Coronary artery (tissue), 2 donors: ENCODE results near the gene GSTM3.
A peak's percentile ranks its signal among the peaks of the same experiment; 100 is the strongest.
"Not testable (repeated sequence)": the region's sequence is repeated elsewhere in the genome, so short reads cannot be mapped to it uniquely, and the experiment has no call there.

ENCODE experiments used
- DNase-seq: peaks from one replicate; pipeline ENCODE4 v3.0.0-alpha.2; 2017; ENCODE audit warnings: low spot score
- H3K27ac ChIP-seq, 2 donors: fragments of 200-600 bp; sonication (generic); one replicate each; pipeline ENCODE4 v1.5.1; 2016 to 2019
- H3K4me3 ChIP-seq: fragments of 200-600 bp; sonication (generic); 2 replicates; pipeline ENCODE4 v1.5.1; 2016; ENCODE audit warnings: mild to moderate bottlenecking, moderate library complexity
- TF ChIP-seq, protein P1 (sequence below): fragments of 200-600 bp; sonication (generic); IDR thresholded peaks from one replicate; pipeline ENCODE4 v1.5.1; 2019; ENCODE audit warnings: antibody characterized with exemption

Gene GSTM3

GRCh38 chr1:109768820-109769219 lies 28.0 kb upstream of the GSTM3 start:
- Histone ChIP-seq H3K4me3 (no peak overlapping the region), H3K27ac (no peak overlapping the region)
- TF ChIP-seq, protein P1, sequence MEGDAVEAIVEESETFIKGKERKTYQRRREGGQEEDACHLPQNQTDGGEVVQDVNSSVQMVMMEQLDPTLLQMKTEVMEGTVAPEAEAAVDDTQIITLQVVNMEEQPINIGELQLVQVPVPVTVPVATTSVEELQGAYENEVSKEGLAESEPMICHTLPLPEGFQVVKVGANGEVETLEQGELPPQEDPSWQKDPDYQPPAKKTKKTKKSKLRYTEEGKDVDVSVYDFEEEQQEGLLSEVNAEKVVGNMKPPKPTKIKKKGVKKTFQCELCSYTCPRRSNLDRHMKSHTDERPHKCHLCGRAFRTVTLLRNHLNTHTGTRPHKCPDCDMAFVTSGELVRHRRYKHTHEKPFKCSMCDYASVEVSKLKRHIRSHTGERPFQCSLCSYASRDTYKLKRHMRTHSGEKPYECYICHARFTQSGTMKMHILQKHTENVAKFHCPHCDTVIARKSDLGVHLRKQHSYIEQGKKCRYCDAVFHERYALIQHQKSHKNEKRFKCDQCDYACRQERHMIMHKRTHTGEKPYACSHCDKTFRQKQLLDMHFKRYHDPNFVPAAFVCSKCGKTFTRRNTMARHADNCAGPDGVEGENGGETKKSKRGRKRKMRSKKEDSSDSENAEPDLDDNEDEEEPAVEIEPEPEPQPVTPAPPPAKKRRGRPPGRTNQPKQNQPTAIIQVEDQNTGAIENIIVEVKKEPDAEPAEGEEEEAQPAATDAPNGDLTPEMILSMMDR = no peak
- DNase-seq = no peak

- H3K4me3 ChIP-seq = no peak overlapping the region
- H3K27ac ChIP-seq = no peak overlapping the region
- TF ChIP-seq, protein P1 = no peak
- DNase-seq = no peak
Observed at GRCh38 chr1:109768335-109768650, 27.5 kb upstream of the GSTM3 start.

DNA sequence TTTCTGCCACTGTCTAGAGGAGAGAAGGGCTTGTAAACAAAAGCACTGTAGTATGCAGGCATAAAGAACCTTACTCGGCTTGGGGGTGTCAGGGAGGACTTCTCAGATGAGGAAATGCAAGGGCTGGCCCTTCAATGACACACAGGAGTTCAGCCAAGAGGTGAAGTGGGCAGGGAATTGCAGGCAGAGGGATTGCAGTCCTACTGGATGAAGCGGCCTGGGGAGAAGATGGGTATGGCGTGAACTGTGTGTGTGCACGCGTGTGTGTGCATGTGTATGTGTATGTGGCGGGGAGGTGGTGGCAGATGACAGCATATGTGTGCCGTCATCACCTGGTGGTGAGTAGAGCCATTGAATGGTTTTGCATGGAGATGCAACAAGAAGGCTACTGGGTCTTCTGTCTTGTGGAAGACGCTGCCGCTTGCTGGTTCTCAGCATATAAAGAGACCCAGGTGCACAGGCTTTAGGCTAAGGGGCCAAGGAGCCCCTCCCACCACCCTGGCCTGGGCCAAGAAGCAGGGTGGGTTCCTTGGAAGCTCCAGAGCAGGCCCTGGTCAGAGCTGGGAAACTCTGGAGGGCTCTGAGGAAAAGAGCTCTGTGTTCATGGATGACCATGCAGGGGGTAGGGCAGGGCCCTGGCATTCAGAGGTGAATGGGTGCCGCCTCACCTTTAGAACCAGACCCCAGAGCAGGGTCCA lies 26.9 kb upstream of the GSTM3 start:
- TF ChIP-seq, protein P1 = no peak
- no peak for DNase-seq
- no peak overlapping the region for H3K4me3 ChIP-seq
- peak overlapping the region in 1 of 2 donors; percentile 70 for H3K27ac ChIP-seq

- H3K27ac ChIP-seq = peak overlapping the region; percentile 16 to 70
- DNase-seq = peak; percentile 45
- H3K4me3 ChIP-seq = not testable (repeated sequence)
Observed at GRCh38 chr1:109766991-109767636, 26.3 kb upstream of the GSTM3 start.

DNA sequence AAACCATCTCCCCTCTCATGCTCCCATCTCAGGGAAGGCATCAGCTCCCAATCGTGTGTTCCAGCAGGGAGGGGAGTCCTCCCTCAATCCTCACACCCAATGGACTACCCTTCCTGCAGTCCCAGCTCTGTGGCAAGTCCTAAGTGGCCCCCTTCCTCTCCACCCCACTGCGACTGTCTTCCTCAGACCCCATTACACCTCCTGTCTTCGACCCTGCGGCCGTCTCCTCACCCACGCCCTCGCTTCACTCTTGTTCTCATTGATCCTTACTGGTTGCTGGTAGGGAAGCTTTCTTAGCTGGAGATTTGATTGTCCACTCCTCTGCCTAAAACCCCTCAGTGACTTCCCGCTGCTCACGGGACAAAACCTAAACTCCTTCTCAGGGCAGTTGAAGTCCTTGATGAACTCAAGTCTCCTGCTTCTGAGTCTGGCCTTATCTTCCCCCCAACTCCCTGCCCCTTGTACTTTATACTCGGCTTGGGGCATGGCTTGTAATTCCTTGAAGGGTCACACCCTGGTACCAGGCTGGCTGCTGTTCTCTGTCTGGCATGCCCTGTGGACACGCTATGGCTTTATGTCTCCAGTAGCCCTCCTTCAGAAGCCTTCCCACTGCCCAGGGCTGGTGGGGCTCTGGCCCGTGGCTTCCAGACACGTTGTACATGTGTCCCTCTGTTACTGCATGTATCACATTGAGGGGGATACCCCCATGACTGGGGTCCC lies 25.2 kb upstream of the GSTM3 start:
- no peak overlapping the region for H3K27ac ChIP-seq

GRCh38 chr1:109765483-109765815 lies 24.6 kb upstream of the GSTM3 start:
- Histone ChIP-seq H3K27ac (no peak overlapping the region), H3K4me3 (no peak overlapping the region)
- no peak for DNase-seq
- TF ChIP-seq, protein P1 = no peak

More for the DNA sequence above, 25.2 kb upstream of the GSTM3 start:
- TF ChIP-seq, protein P1 = no peak
- no peak overlapping the region for H3K4me3 ChIP-seq
- DNase-seq = peak; percentile 49

GRCh38 chr1:109764561-109765482 lies 24.0 kb upstream of the GSTM3 start:
- TF ChIP-seq, protein P1 = no peak
- H3K27ac ChIP-seq = no peak overlapping the region
- H3K4me3 ChIP-seq = no peak overlapping the region
- DNase-seq = peak; percentile 65
